NB4 (cell line): ENCODE measurements around the gene PPID.

ENCODE experiments used
- DNase-seq: peaks from one replicate; pipeline ENCODE4 v3.0.0; 2010; ENCODE audit warnings: low read depth
- H3K4me3 ChIP-seq: one replicate; pipeline ENCODE4 v1.5.1; 2011; ENCODE audit warnings: mild to moderate bottlenecking, low read depth, low read length, moderate library complexity
- MYC ChIP-seq: IDR thresholded peaks from 2 replicates; pipeline ENCODE4 v1.6.1; 2011; ENCODE audit warnings: low read depth, low read length
- POLR2A ChIP-seq: IDR thresholded peaks from 2 replicates; pipeline ENCODE4 v1.6.1; 2011; ENCODE audit warnings: mild to moderate bottlenecking; ENCODE audit not compliant: insufficient read length; ENCODE audit errors: extremely low read depth
- TF ChIP-seq, protein P1 (sequence below): IDR thresholded peaks from 2 replicates; pipeline ENCODE4 v1.6.1; 2011; ENCODE audit warnings: low read depth, low read length
- TF ChIP-seq, protein P2 (sequence below): IDR thresholded peaks from one replicate; pipeline ENCODE4 v1.5.1; 2012; ENCODE audit warnings: low read depth, low read length

PPID gene

GRCh38 chr4:158741326-158742021 lies 18.3 kb upstream of the PPID start:
- TF ChIP-seq MYC = no peak
- TF ChIP-seq POLR2A = no peak
- TF ChIP-seq, protein P1, sequence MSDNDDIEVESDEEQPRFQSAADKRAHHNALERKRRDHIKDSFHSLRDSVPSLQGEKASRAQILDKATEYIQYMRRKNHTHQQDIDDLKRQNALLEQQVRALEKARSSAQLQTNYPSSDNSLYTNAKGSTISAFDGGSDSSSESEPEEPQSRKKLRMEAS = no peak
- TF ChIP-seq, protein P2, sequence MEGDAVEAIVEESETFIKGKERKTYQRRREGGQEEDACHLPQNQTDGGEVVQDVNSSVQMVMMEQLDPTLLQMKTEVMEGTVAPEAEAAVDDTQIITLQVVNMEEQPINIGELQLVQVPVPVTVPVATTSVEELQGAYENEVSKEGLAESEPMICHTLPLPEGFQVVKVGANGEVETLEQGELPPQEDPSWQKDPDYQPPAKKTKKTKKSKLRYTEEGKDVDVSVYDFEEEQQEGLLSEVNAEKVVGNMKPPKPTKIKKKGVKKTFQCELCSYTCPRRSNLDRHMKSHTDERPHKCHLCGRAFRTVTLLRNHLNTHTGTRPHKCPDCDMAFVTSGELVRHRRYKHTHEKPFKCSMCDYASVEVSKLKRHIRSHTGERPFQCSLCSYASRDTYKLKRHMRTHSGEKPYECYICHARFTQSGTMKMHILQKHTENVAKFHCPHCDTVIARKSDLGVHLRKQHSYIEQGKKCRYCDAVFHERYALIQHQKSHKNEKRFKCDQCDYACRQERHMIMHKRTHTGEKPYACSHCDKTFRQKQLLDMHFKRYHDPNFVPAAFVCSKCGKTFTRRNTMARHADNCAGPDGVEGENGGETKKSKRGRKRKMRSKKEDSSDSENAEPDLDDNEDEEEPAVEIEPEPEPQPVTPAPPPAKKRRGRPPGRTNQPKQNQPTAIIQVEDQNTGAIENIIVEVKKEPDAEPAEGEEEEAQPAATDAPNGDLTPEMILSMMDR = no peak
- no peak overlapping the region for H3K4me3 ChIP-seq
- no peak for DNase-seq

DNA sequence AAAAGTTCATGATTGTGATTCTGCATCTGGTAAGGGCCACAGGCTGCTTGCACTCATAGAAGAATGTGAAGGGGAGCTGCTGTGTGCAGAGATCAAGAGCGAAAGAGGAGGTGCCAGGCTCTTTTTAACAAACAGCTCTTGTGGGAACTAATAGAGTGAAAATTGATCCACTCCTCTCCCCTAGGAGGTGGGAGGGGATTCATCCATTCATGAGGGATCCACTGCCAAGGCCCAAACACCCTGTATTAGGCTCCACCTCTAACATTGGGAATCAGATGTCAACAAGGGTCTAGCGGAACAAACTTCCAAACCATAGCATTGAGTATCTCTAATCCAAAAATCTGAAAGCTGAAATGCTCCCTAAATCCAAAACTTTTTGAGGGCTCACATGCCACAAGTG lies 16.4 kb upstream of the PPID start:
- DNase-seq = no peak
- TF ChIP-seq, protein P2 = no peak
- TF ChIP-seq, protein P1 = no peak
- TF ChIP-seq MYC (no peak), POLR2A (no peak)
- no peak overlapping the region for H3K4me3 ChIP-seq

DNA sequence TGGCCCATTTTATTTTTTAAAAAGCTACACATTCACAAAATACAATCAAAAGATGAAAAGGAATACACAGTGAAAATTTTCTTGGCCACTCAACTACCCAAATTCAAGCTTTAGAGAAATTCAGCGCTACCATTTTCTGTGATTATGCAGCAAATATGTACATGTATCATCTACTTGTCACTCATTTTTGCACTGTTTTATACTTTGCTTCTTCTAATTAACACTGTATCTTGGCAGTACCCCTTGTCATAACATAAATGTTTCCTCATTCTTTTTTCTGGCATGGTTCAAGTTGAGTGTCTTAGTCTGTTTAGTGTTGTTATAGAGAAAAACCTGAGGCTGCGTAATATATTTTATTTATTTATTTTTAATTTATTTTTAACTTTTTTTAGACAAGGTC lies 15.7 kb upstream of the PPID start:
- TF ChIP-seq, protein P1 = no peak
- TF ChIP-seq, protein P2 = no peak
- TF ChIP-seq POLR2A (no peak), MYC (no peak)
- H3K4me3 ChIP-seq = no peak overlapping the region
- no peak for DNase-seq

GRCh38 chr4:158729716-158730559 lies 6.7 kb upstream of the PPID start:
- H3K4me3 ChIP-seq = no peak overlapping the region
- peak; percentile 53 for DNase-seq
- TF ChIP-seq MYC (no peak), POLR2A (no peak)
- TF ChIP-seq, protein P2 = peak; percentile 55
- TF ChIP-seq, protein P1 = no peak

- H3K4me3 ChIP-seq = no peak overlapping the region
- DNase-seq = no peak
- TF ChIP-seq, protein P1 = no peak
- no peak for TF ChIP-seq POLR2A
- no peak for TF ChIP-seq MYC
- TF ChIP-seq, protein P2 = no peak
Measured at GRCh38 chr4:158728236-158728635, 5.0 kb upstream of the PPID start.
